SK-N-SH (cell line): ENCODE measurements around the gene RNF168. TPM values are rescaled to one million over a fixed set of nuclear protein-coding genes. Genes with fewer than 3 reads are reported as not detected.
"Not testable (repeated sequence)": the region's sequence is repeated elsewhere in the genome, so short reads cannot be mapped to it uniquely, and the experiment has no call there.

Experiments
- CTCF ChIA-PET: fragments of 300-600, 350-600 bp; formaldehyde crosslinking; extraction: SDS; loops from one replicate; lab custom pipeline; 2021; lab: Yijun Ruan, JAX
- POLR2A ChIA-PET: fragments of 350-600 bp; sonication (Branson Sonifier 250); formaldehyde crosslinking; extraction: SDS; loops from one replicate; lab custom pipeline; 2020; ENCODE audit warnings: antibody characterized with exemption, inconsistent platforms; lab: Yijun Ruan, JAX
- DNase-seq: peaks from one replicate; pipeline ENCODE4 v3.0.0; 2012
- H2AFZ ChIP-seq: fragments of 200-600 bp; sonication (generic); 2 replicates; pipeline ENCODE4 v1.8.1; 2016; ENCODE audit warnings: antibody characterized with exemption, mild to moderate bottlenecking, low read depth
- H3F3A ChIP-seq: fragments of 200-600 bp; sonication (generic); replicated peaks from 2 replicates; pipeline ENCODE3; 2016; ENCODE audit warnings: antibody characterized with exemption, mild to moderate bottlenecking; ENCODE audit not compliant: insufficient read depth
- H3K27ac ChIP-seq, 2 experiments: fragments of 200-500 bp in 1 of 2; fragments of 200-600 bp in 1 of 2; sonication (Bioruptor generic) in 1 of 2; sonication (generic), shearing (Covaris generic) in 1 of 2; 2 replicates each; pipeline versions ENCODE4 v1.5.1 to v1.6.1; 2014 to 2016; ENCODE audit warnings: low read depth in 2 of 2, inconsistent platforms in 1 of 2, low read length in 1 of 2, mild to moderate bottlenecking in 1 of 2, mixed read lengths in 1 of 2
- H3K27me3 ChIP-seq: fragments of 200-600 bp; sonication (generic), shearing (Covaris generic); 2 replicates; pipeline ENCODE4 v1.6.1; 2016; ENCODE audit warnings: mixed run types; ENCODE audit not compliant: insufficient read depth
- H3K36me3 ChIP-seq, 2 experiments: fragments of 200-500 bp in 1 of 2; fragments of 200-600 bp in 1 of 2; sonication (Bioruptor generic) in 1 of 2; sonication (generic) in 1 of 2; replicated peaks in 1 of 2; 2 replicates each; pipeline versions ENCODE3 to v1.5.1; 2014 to 2016; ENCODE audit warnings: low read length in 1 of 2, mild to moderate bottlenecking in 1 of 2; ENCODE audit not compliant: insufficient read depth in 2 of 2, control insufficient read depth in 1 of 2
- H3K4me1 ChIP-seq, 2 experiments: fragments of 200-500 bp in 1 of 2; fragments of 200-600 bp in 1 of 2; sonication (Bioruptor generic) in 1 of 2; sonication (generic), shearing (Covaris generic) in 1 of 2; 2 replicates each; pipeline versions ENCODE4 v1.5.1 to v1.6.1; 2014 to 2016; ENCODE audit warnings: low read depth in 1 of 2, low read length in 1 of 2, mixed run types in 1 of 2; ENCODE audit not compliant: insufficient read depth in 2 of 2, control insufficient read depth in 1 of 2
- H3K4me2 ChIP-seq: fragments of 200-600 bp; sonication (generic), shearing (Covaris generic); 2 replicates; pipeline ENCODE4 v1.6.1; 2017; ENCODE audit warnings: mixed run types
- H3K4me3 ChIP-seq, 2 experiments: fragments of 200-500 bp in 1 of 2; fragments of 200-600 bp in 1 of 2; sonication (Bioruptor generic) in 1 of 2; sonication (generic), shearing (Covaris generic) in 1 of 2; 2 replicates each; pipeline versions ENCODE4 v1.5.1 to v1.8.1; 2014 to 2016; ENCODE audit warnings: low read depth in 2 of 2, inconsistent platforms in 1 of 2, low read length in 1 of 2, mild to moderate bottlenecking in 1 of 2, mixed read lengths in 1 of 2, moderate library complexity in 1 of 2
- H3K79me2 ChIP-seq: fragments of 200-600 bp; sonication (generic); 2 replicates; pipeline ENCODE4 v1.8.1; 2017; ENCODE audit warnings: mild to moderate bottlenecking; ENCODE audit not compliant: insufficient read depth
- H3K9ac ChIP-seq: fragments of 200-600 bp; sonication (generic); 2 replicates; pipeline ENCODE4 v1.6.1; 2017; ENCODE audit warnings: mixed run types
- H3K9me2 ChIP-seq: fragments of 200-600 bp; sonication (generic); 2 replicates; pipeline ENCODE4 v1.6.1; 2017; ENCODE audit warnings: mixed run types
- H3K9me3 ChIP-seq: fragments of 200-600 bp; sonication (generic); 2 replicates; pipeline ENCODE4 v1.6.1; 2017; ENCODE audit warnings: mixed run types, mild to moderate bottlenecking, moderate library complexity
- H4K20me1 ChIP-seq: fragments of 200-600 bp; sonication (generic); 2 replicates; pipeline ENCODE4 v1.6.1; 2017; ENCODE audit warnings: mild to moderate bottlenecking, mixed run types; ENCODE audit not compliant: insufficient read depth
- EP300 ChIP-seq, 2 experiments: IDR thresholded peaks; 2 replicates each; pipeline versions ENCODE4 v1.4.0 to v1.6.1; 2012; ENCODE audit warnings: borderline replicate concordance in 1 of 2, low read depth in 1 of 2, low read length in 1 of 2
- EZH2phosphoT487 ChIP-seq: fragments of 200-600 bp; sonication (generic); IDR thresholded peaks from 2 replicates; pipeline ENCODE4 v1.6.1; 2017; ENCODE audit warnings: low read depth, mixed run types, mild to moderate bottlenecking, antibody characterized with exemption, moderate library complexity, borderline replicate concordance
- FOXM1 ChIP-seq: IDR thresholded peaks from 2 replicates; pipeline ENCODE4 v1.4.0; 2012; ENCODE audit warnings: low read depth, mild to moderate bottlenecking
- GATA2 ChIP-seq: sonication (generic); formaldehyde crosslinking; IDR thresholded peaks from 2 replicates; pipeline ENCODE4 v1.5.0; 2020; ENCODE audit warnings: mild to moderate bottlenecking, missing genetic modification reagents
- POLR2AphosphoS5 ChIP-seq: IDR thresholded peaks from 2 replicates; pipeline ENCODE4 v1.6.1; 2012; ENCODE audit warnings: low read depth, low read length
- RAD21 ChIP-seq: IDR thresholded peaks from 2 replicates; pipeline ENCODE4 v1.6.1; 2012; ENCODE audit warnings: mild to moderate bottlenecking, low read length
- RFX5 ChIP-seq: IDR thresholded peaks from 2 replicates; pipeline ENCODE4 v1.6.1; 2012; ENCODE audit warnings: mild to moderate bottlenecking, improper control_type of control experiment, low read length
- SIN3A ChIP-seq: IDR thresholded peaks from 2 replicates; pipeline ENCODE4 v1.6.1; 2012; ENCODE audit warnings: low read depth, mild to moderate bottlenecking, low read length, moderate library complexity, borderline replicate concordance
- TAF1 ChIP-seq: IDR thresholded peaks from 2 replicates; pipeline ENCODE4 v1.6.1; 2012; ENCODE audit warnings: low read depth, mild to moderate bottlenecking, low read length, moderate library complexity, borderline replicate concordance
- TCF12 ChIP-seq: IDR thresholded peaks from 2 replicates; pipeline ENCODE4 v1.4.0; 2012
- YY1 ChIP-seq: IDR thresholded peaks from 2 replicates; pipeline ENCODE4 v1.4.0; 2012; ENCODE audit warnings: low read depth, mild to moderate bottlenecking
- WGBS: methylation state at CpG from one replicate; pipeline ENCODE4 v1.1.6; 2017; ENCODE audit warnings: low lambda C conversion rate; 5-methylcytosine and 5-hydroxymethylcytosine counted together
- polyA plus RNA-seq, 3 experiments: library from polyadenylated mRNA; depleted of rRNA; stranded (reverse); fragments of >200 nt; gene quantifications; 2 replicates each; pipeline ENCODE4 v1.2.3, GENCODE V29; 2012
- TF ChIP-seq, protein P1 (sequence below): fragments of 150-350 bp; IDR thresholded peaks from 2 replicates; pipeline ENCODE4 v1.6.1; 2016; ENCODE audit warnings: mild to moderate bottlenecking, low read depth, low read length

The RNF168 gene
- polyA plus RNA-seq, 1 of the 3 experiments (the other 2 are of a cell fraction) = 1.9 TPM

DNA sequence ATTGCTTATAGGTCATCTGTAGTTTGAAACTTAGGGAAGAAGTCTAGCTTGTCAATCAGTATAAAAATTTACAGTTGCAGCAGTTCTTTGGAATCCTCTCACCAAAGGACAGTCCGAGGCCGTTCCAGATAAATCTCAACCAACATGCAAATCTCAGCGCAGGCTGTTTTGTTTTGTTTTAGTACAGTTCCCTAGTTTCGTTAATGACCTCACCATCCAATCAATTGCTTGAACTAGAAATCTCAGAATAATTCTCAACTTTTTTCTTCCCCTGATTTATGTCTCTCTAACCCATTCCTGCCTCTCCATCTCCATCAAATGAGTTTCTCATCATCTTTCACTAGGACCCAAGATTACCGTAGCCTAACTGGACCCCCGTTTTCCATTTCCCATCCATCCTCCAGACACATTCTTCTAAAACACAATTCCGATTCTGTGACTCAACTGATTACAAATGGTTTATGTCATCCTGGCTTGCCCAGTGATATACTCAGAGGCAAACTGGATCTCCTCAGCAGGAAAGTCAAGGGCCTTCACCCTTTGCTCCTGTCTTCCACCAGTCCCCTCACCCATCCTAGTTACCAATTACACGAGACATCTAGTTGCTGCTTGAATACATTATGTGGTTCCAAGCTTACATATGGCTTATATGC, 10.3 kb upstream of the RNF168 start (continued):
- TF ChIP-seq YY1 (no peak), GATA2 (CRISPR knock-in tag) (no peak), EZH2phosphoT487 (no peak)
- TF ChIP-seq, protein P1, sequence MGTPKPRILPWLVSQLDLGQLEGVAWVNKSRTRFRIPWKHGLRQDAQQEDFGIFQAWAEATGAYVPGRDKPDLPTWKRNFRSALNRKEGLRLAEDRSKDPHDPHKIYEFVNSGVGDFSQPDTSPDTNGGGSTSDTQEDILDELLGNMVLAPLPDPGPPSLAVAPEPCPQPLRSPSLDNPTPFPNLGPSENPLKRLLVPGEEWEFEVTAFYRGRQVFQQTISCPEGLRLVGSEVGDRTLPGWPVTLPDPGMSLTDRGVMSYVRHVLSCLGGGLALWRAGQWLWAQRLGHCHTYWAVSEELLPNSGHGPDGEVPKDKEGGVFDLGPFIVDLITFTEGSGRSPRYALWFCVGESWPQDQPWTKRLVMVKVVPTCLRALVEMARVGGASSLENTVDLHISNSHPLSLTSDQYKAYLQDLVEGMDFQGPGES = no peak

DNA sequence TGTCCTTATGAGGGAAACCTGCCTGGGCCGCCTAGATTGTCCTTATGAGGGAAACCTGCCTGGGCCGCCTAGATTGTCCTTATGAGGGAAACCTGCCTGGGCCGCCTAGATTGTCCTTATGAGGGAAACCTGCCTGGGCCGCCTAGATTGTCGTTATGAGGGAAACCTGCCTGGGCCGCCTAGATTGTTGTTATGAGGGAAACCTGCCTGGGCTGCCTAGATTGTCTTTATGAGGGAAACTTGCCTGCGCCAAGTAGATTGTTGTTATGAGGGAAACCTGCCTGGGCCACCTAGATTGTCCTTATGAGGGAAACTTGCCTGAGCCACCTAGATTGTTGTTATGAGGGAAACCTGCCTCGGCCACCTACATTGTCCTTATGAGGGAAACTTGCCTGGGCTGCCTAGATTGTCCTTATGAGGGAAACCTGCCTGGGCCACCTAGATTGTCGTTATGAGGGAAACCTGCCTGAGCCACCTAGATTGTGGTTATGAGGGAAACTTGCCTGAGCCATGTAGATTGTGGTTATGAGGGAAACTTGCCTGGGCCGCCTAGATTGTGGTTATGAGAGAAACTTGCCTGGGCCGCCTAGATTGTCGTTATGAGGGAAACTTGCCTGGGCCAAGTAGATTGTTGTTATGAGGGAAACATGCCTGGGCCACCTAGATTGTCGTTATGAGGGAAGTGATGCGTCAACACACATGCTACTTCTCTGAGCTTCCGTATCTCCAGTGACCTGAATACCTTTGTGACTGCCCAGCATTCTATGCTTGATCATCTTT, 8.3 kb upstream of the RNF168 start:
- H3K27me3 ChIP-seq, H3K36me3 ChIP-seq, H3K9me3 ChIP-seq, H3F3A ChIP-seq, POLR2A ChIA-PET, H3K27ac ChIP-seq, H3K79me2 ChIP-seq, CTCF ChIA-PET, H4K20me1 ChIP-seq, H2AFZ ChIP-seq, H3K9ac ChIP-seq, H3K4me1 ChIP-seq, DNase-seq, H3K9me2 ChIP-seq, H3K4me3 ChIP-seq, H3K4me2 ChIP-seq: not testable (repeated sequence)
- 89% methylated on average over 12 of the region's 15 CpGs for WGBS

DNA sequence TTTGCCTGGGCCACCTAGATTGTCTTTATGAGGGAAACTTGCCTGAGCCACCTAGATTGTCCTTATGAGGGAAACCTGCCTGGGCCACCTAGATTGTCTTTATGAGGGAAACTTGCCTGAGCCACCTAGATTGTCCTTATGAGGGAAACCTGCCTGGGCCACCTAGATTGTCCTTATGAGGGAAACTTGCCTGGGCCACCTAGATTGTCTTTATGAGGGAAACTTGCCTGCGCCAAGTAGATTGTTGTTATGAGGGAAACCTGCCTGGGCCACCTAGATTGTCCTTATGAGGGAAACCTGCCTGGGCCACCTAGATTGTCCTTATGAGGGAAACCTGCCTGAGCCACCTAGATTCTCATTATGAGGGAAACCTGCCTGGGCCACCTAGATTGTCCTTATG, 7.5 kb upstream of the RNF168 start:
- CTCF ChIA-PET, H3F3A ChIP-seq, H3K4me3 ChIP-seq, DNase-seq, H3K79me2 ChIP-seq, H3K4me1 ChIP-seq, H3K9me3 ChIP-seq, H3K36me3 ChIP-seq, H3K4me2 ChIP-seq, H3K27me3 ChIP-seq, H4K20me1 ChIP-seq, H3K27ac ChIP-seq, H3K9ac ChIP-seq, H3K9me2 ChIP-seq, H2AFZ ChIP-seq, POLR2A ChIA-PET: not testable (repeated sequence)
- no CpG with 5 or more reads among the region's 1 CpG for WGBS

DNA sequence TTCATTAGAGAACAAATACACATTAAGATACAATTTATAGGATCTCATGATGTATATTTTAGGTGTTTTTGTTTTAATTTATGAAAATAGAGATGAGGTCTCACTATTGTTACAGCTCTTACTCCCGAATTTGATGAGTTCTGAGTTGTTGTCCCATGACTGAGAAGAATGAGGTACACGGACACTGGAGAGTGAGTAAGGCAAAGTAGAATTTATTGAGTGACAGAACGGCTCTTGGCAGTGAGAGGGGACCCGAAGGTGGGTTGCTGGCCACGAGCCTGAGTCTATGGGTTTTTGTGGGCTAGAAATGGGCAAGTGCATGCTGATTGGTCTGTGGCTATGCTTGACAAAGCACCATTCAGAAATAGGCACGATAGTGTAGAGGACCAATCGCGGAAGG, 3.1 kb upstream of the RNF168 start:
- H3K27me3 ChIP-seq = no peaks in the 10 kb centered on the region
- no peak for TF ChIP-seq RAD21
- TF ChIP-seq TCF12 = no peak
- TF ChIP-seq EP300 (IDR thresholded peaks at IDR 0.05; ENCODE audit: borderline replicate concordance in 1 of 2, low read depth in 1 of 2, low read length in 1 of 2) = no peak
- no peak for TF ChIP-seq GATA2 (CRISPR knock-in tag)
- TF ChIP-seq TAF1 = no peak
- no peak for TF ChIP-seq FOXM1
- TF ChIP-seq SIN3A = no peak
- no peak for TF ChIP-seq POLR2AphosphoS5
- no peak for TF ChIP-seq RFX5
- TF ChIP-seq, all 33 proteins: peak for 0
- no peak overlapping the region for H3K4me3 ChIP-seq
- no peak overlapping the region for H3K27ac ChIP-seq
- no peaks in the 10 kb centered on the region for H3K36me3 ChIP-seq
- no peak for DNase-seq
- H2AFZ ChIP-seq = no peak overlapping the region
- peaks cover 10% of the 10 kb centered on the region for H4K20me1 ChIP-seq
- no peaks in the 10 kb centered on the region for H3K4me1 ChIP-seq
- CTCF ChIA-PET = interaction anchor here (1.6 to 2.2 kb wide), 2 partner anchors 16 to 22 kb away, joined by 4 to 11 read pairs; no protein-coding TSS in a partner anchor
- H3K9me2 ChIP-seq = no peaks in the 10 kb centered on the region
- H3K79me2 ChIP-seq = peaks cover 18% of the 10 kb centered on the region
- 0 out of 2 replicates have a peak, but pooled peaks cover 8% of the 10 kb centered on the region for H3K9me3 ChIP-seq
- no peak overlapping the region for H3K9ac ChIP-seq
- WGBS = 58% methylated on average over 8 of the region's 8 CpGs
- H3K4me2 ChIP-seq = no peak overlapping the region
- POLR2A ChIA-PET = no interaction called here
- H3F3A ChIP-seq = peaks cover 18% of the 10 kb centered on the region
